GM23338 (cell line): Measurements from ENCODE around the gene RAB31. TPM values are rescaled to one million over a fixed set of nuclear protein-coding genes. Genes with fewer than 3 reads are reported as not detected.

ENCODE experiments used
- ATAC-seq: fragments of 200-7000 bp; cut with Tn5 transposase; 3 replicates; pipeline ENCODE4 v1.9.1; 2020
- DNase-seq: peaks from one replicate; pipeline ENCODE4 v3.0.0-alpha.2; 2015; ENCODE audit warnings: low spot score
- H2AFZ ChIP-seq: fragments of 200-600 bp; sonication (generic); 2 replicates; pipeline ENCODE4 v1.8.0; 2016; ENCODE audit warnings: antibody characterized with exemption, mild to moderate bottlenecking, moderate library complexity
- H3F3A ChIP-seq: fragments of 200-600 bp; sonication (generic); replicated peaks from 2 replicates; pipeline ENCODE4 v1.8.0; 2017; ENCODE audit warnings: antibody characterized with exemption, mixed run types, low read depth
- H3K27ac ChIP-seq: fragments of 200-600 bp; sonication (generic); 2 replicates; pipeline ENCODE4 v1.6.1; 2016; ENCODE audit warnings: low read depth
- H3K27me3 ChIP-seq: fragments of 200-600 bp; sonication (generic); 2 replicates; pipeline ENCODE4 v1.8.0; 2016; ENCODE audit warnings: mild to moderate bottlenecking, mixed run types, moderate library complexity; ENCODE audit not compliant: insufficient read depth
- H3K36me3 ChIP-seq: fragments of 200-600 bp; sonication (generic); 2 replicates; pipeline ENCODE4 v1.8.0; 2016; ENCODE audit warnings: mild to moderate bottlenecking; ENCODE audit not compliant: insufficient read depth
- H3K4me1 ChIP-seq: fragments of 200-600 bp; sonication (generic); 2 replicates; pipeline ENCODE4 v1.8.0; 2016; ENCODE audit warnings: mild to moderate bottlenecking, moderate library complexity; ENCODE audit not compliant: insufficient read depth
- H3K4me2 ChIP-seq: fragments of 200-600 bp; sonication (generic); 2 replicates; pipeline ENCODE4 v1.7.1; 2017; ENCODE audit warnings: mixed run types
- H3K4me3 ChIP-seq: fragments of 200-600 bp; sonication (generic); 2 replicates; pipeline ENCODE4 v1.6.1; 2016; ENCODE audit warnings: mixed run types
- H3K79me2 ChIP-seq: fragments of 200-600 bp; sonication (generic); replicated peaks from 2 replicates; pipeline ENCODE4 v1.8.0; 2017; ENCODE audit warnings: mild to moderate bottlenecking; ENCODE audit not compliant: insufficient read depth
- H3K9me2 ChIP-seq: fragments of 200-600 bp; sonication (generic); 2 replicates; pipeline ENCODE4 v1.8.0; 2017; ENCODE audit not compliant: insufficient read depth
- H4K20me1 ChIP-seq: fragments of 200-600 bp; sonication (generic); replicated peaks from 2 replicates; pipeline ENCODE4 v1.8.0; 2017; ENCODE audit warnings: mild to moderate bottlenecking; ENCODE audit not compliant: insufficient read depth
- H3K27ac Mint-ChIP-seq: 2 replicates; pipeline ENCODE4 v1.8.0; 2020; ENCODE audit warnings: inconsistent platforms, mild to moderate bottlenecking, moderate library complexity, mixed read lengths
- H3K27me3 Mint-ChIP-seq: 3 replicates; pipeline ENCODE4 v1.8.0; 2022; ENCODE audit warnings: low read depth, mild to moderate bottlenecking, moderate library complexity, mixed read lengths, inconsistent platforms; ENCODE audit not compliant: insufficient read depth, poor library complexity
- H3K36me3 Mint-ChIP-seq: 3 replicates; pipeline ENCODE4 v1.8.0; 2021; ENCODE audit warnings: low read depth, mild to moderate bottlenecking, inconsistent platforms, moderate library complexity, mixed read lengths
- H3K4me1 Mint-ChIP-seq: 3 replicates; pipeline ENCODE4 v1.8.0; 2020; ENCODE audit warnings: mild to moderate bottlenecking, inconsistent platforms, mixed read lengths
- H3K4me3 Mint-ChIP-seq: 3 replicates; pipeline ENCODE4 v1.8.0; 2021; ENCODE audit warnings: moderate library complexity, mild to moderate bottlenecking, inconsistent platforms, mixed read lengths
- H3K9me3 Mint-ChIP-seq: 3 replicates; pipeline ENCODE4 v1.8.0; 2020; ENCODE audit warnings: moderate library complexity, mild to moderate bottlenecking, inconsistent platforms, mixed read lengths
- CREB1 ChIP-seq: fragments of 250-450 bp; sonication (Bioruptor Pico); IDR thresholded peaks from 2 replicates; pipeline ENCODE4 v1.5.0; 2020; ENCODE audit warnings: low read depth, mild to moderate bottlenecking, moderate library complexity
- EZH2 ChIP-seq: fragments of 200-600 bp; sonication (generic); IDR thresholded peaks from one replicate; pipeline ENCODE4 v1.8.0; 2017; ENCODE audit warnings: antibody characterized with exemption, mild to moderate bottlenecking, low read depth; ENCODE audit not compliant: unreplicated experiment
- JUNB ChIP-seq: IDR thresholded peaks from one replicate; pipeline ENCODE4 v1.6.1; 2016; ENCODE audit warnings: antibody characterized with exemption; ENCODE audit not compliant: unreplicated experiment
- NANOG ChIP-seq: IDR thresholded peaks from 2 replicates; pipeline ENCODE4 v1.6.1; 2016; ENCODE audit warnings: antibody characterized with exemption, borderline replicate concordance
- POLR2AphosphoS5 ChIP-seq: IDR thresholded peaks from 2 replicates; pipeline ENCODE4 v1.6.1; 2016; ENCODE audit warnings: antibody characterized with exemption, low read depth
- REST ChIP-seq: IDR thresholded peaks from one replicate; pipeline ENCODE4 v1.6.1; 2018; ENCODE audit warnings: antibody characterized with exemption; ENCODE audit not compliant: unreplicated experiment
- STAT1 ChIP-seq: IDR thresholded peaks from one replicate; pipeline ENCODE4 v1.6.1; 2016; ENCODE audit warnings: antibody characterized with exemption; ENCODE audit not compliant: unreplicated experiment
- ZNF331 ChIP-seq: fragments of 250-450 bp; sonication (Bioruptor Pico); IDR thresholded peaks from 2 replicates; pipeline ENCODE4 v1.5.0; 2020; ENCODE audit warnings: low read depth, mild to moderate bottlenecking, moderate library complexity
- polyA plus RNA-seq: library from polyadenylated mRNA; unstranded; fragments of >200 nt; fragmentation: Nextera tagmentation; extraction: Ambion mirVana; gene quantifications from 2 replicates; pipeline ENCODE4 v1.2.1, GENCODE V29; 2016
- total RNA-seq: library from RNA; depleted of rRNA; stranded (reverse); fragments of >200 nt; shearing (Covaris generic); gene quantifications from 2 replicates; pipeline ENCODE4 v1.2.3, GENCODE V29; 2014
- TF ChIP-seq, protein P1 (sequence below), 2 experiments: fragments of 200-600 bp in 1 of 2; sonication (generic) in 1 of 2; conservative IDR thresholded peaks; 2 replicates each; pipeline versions ENCODE4 v1.5.1 to v1.6.1; 2016 to 2017; ENCODE audit warnings: antibody characterized with exemption in 2 of 2, low read depth in 2 of 2, mild to moderate bottlenecking in 2 of 2, moderate library complexity in 1 of 2

The RAB31 gene
- total and polyA plus RNA-seq, 2 experiments from 2014 or later, result 33.8 to 46.1 TPM

DNA sequence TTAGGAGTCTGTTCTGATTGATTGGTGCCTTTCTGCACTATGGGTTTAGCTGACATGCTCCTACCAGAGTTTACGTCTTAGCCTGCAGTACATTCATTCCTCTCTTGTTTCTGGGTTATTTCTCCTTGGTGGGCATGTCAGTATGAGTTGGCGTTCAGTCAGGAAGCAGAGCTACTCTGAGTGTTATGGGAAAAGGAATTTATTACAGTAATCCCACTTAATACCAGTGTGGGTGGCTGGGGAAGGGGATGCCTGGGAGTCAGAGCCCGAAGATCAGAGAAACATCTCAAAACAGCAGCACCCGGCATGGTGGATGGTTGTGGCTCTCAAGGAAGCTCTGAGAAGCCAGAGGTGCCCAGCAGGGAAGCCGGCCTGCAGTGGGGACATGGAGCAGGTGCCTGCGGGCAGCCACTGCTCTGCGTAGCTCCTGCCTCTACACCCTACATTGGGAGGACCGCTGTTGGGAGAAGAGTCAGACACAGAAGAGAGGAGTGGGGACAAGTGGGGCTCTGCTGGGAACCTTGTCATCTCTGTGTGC, 48.9 kb downstream of the RAB31 start (continued):
- TF ChIP-seq NANOG, result no peak

GRCh38 chr18:9757827-9758621, 49.9 kb downstream of the RAB31 start:
- no peaks in the 10 kb centered on the region for H3F3A ChIP-seq
- no peaks in the 10 kb centered on the region for H3K27me3 ChIP-seq
- H3K4me3 Mint-ChIP-seq, result no peak overlapping the region
- H3K9me3 Mint-ChIP-seq, result no peaks in the 10 kb centered on the region
- H3K36me3 ChIP-seq, result 0 out of 2 replicates have a peak, but pooled peaks cover 1% of the 10 kb centered on the region
- H3K4me1 ChIP-seq, result no peaks in the 10 kb centered on the region
- H3K9me2 ChIP-seq, result 0 out of 2 replicates have a peak, but pooled peaks cover 3% of the 10 kb centered on the region
- H3K27ac ChIP-seq, result no peak overlapping the region
- TF ChIP-seq REST (no peak), ZNF331 (CRISPR knock-in tag) (no peak), JUNB (no peak), NANOG (no peak)
- TF ChIP-seq, protein P1, sequence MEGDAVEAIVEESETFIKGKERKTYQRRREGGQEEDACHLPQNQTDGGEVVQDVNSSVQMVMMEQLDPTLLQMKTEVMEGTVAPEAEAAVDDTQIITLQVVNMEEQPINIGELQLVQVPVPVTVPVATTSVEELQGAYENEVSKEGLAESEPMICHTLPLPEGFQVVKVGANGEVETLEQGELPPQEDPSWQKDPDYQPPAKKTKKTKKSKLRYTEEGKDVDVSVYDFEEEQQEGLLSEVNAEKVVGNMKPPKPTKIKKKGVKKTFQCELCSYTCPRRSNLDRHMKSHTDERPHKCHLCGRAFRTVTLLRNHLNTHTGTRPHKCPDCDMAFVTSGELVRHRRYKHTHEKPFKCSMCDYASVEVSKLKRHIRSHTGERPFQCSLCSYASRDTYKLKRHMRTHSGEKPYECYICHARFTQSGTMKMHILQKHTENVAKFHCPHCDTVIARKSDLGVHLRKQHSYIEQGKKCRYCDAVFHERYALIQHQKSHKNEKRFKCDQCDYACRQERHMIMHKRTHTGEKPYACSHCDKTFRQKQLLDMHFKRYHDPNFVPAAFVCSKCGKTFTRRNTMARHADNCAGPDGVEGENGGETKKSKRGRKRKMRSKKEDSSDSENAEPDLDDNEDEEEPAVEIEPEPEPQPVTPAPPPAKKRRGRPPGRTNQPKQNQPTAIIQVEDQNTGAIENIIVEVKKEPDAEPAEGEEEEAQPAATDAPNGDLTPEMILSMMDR (conservative IDR thresholded peaks at IDR 0.05; ENCODE audit: low read depth in 2 of 2), result no peak
- H3K4me3 ChIP-seq, result no peak overlapping the region
- H3K27me3 Mint-ChIP-seq, result no peaks in the 10 kb centered on the region
- H3K4me1 Mint-ChIP-seq, result peaks cover 4% of the 10 kb centered on the region; the same call in 1 of the 3 replicates
- H3K4me2 ChIP-seq, result no peak overlapping the region
- H3K36me3 Mint-ChIP-seq, result peaks cover 4% of the 10 kb centered on the region; the same call in 1 of the 3 replicates
- H4K20me1 ChIP-seq, result no peaks in the 10 kb centered on the region; the same call in 1 of the 2 replicates
- H3K79me2 ChIP-seq, result no peaks in the 10 kb centered on the region
- no peak overlapping the region for H3K27ac Mint-ChIP-seq
- DNase-seq, result no peak
- no peak for ATAC-seq
- H2AFZ ChIP-seq, result no peak overlapping the region

DNA sequence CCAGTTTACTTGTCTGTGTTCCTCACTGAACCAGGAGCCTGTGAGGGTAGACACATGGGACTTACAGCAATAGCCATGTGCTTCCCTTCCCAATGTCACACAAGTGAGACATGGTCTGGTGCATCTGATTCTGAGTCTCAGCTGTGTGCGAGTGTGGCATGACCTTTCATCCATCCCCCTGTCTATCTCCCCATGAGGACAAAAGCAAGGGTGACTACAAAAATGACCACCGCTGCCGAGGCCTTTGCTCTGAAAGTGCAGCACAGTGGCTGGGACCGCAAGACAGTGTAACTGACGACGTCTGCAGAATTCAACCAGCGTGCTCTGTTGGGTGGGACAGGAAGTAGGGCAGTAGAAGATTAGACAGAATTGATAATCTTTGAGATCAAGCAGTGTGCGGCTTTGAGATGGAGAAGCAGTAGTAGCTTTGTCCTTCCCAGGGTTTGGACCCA, 50.5 kb downstream of the RAB31 start:
- Histone ChIP-seq H3K27me3 (no peaks in the 10 kb centered on the region), H3K4me2 (no peak overlapping the region), H3K36me3 (0 out of 2 replicates have a peak, but pooled peaks cover 3% of the 10 kb centered on the region), H3K27ac (no peak overlapping the region), H4K20me1 (no peaks in the 10 kb centered on the region; the same call in 1 of the 2 replicates), H3F3A (no peaks in the 10 kb centered on the region), H3K79me2 (no peaks in the 10 kb centered on the region), H3K4me1 (no peaks in the 10 kb centered on the region), H3K9me2 (0 out of 2 replicates have a peak, but pooled peaks cover 3% of the 10 kb centered on the region), H3K4me3 (no peak overlapping the region), H2AFZ (no peak overlapping the region)
- Mint-ChIP-seq H3K36me3 (peaks cover 4% of the 10 kb centered on the region; the same call in 1 of the 3 replicates), H3K27me3 (no peaks in the 10 kb centered on the region), H3K9me3 (no peaks in the 10 kb centered on the region), H3K4me3 (no peak overlapping the region), H3K27ac (no peak overlapping the region), H3K4me1 (peaks cover 4% of the 10 kb centered on the region; the same call in 1 of the 3 replicates)
- DNase-seq, result no peak
- ATAC-seq, result no peak
- no peak for TF ChIP-seq POLR2AphosphoS5
- no peak for TF ChIP-seq EZH2
- TF ChIP-seq CREB1 (CRISPR knock-in tag), result no peak
- TF ChIP-seq STAT1, result no peak
- TF ChIP-seq JUNB, result no peak
